HG02798 (cell line): ENCODE measurements around the gene NXPH3.

ENCODE experiments used
- ATAC-seq: cut with Tn5 transposase; IDR thresholded peaks from one replicate; pipeline ENCODE4 v1.9.1; 2021; ENCODE audit warnings: mild to moderate bottlenecking; ENCODE audit not compliant: unreplicated experiment, poor library complexity

The NXPH3 gene

GRCh38 chr17:49574323-49574781, 1.3 kb upstream of the NXPH3 start:
- no peak for ATAC-seq

GRCh38 chr17:49574945-49575678, 559 bp upstream of the NXPH3 start:
- no peak for ATAC-seq

GRCh38 chr17:49576088-49576916, 631 bp downstream of the NXPH3 start:
- ATAC-seq = no peak

- no peak for ATAC-seq
These were observed 1.4 kb downstream of the NXPH3 start for GRCh38 chr17:49576917-49577649.

GRCh38 chr17:49577650-49577934, 1.9 kb downstream of the NXPH3 start:
- no peak for ATAC-seq

- ATAC-seq = no peak
These were observed 2.3 kb downstream of the NXPH3 start for GRCh38 chr17:49577963-49578362.

- no peak for ATAC-seq
These were observed 2.7 kb downstream of the NXPH3 start for GRCh38 chr17:49578414-49578813.

- no peak for ATAC-seq
These were observed 3.4 kb downstream of the NXPH3 start for GRCh38 chr17:49578952-49579500.

- no peak for ATAC-seq
These were observed 3.9 kb downstream of the NXPH3 start for GRCh38 chr17:49579522-49579921.

GRCh38 chr17:49580055-49580721, 4.5 kb downstream of the NXPH3 start:
- no peak for ATAC-seq

GRCh38 chr17:49580981-49581647, 5.4 kb downstream of the NXPH3 start:
- no peak for ATAC-seq

GRCh38 chr17:49581648-49581998, 6.0 kb downstream of the NXPH3 start:
- no peak for ATAC-seq

GRCh38 chr17:49582055-49582722, 6.5 kb downstream of the NXPH3 start:
- no peak for ATAC-seq

- no peak for ATAC-seq
These were observed 7.1 kb downstream of the NXPH3 start for GRCh38 chr17:49582789-49583188.

- ATAC-seq = no peak
These were observed 7.6 kb downstream of the NXPH3 start for GRCh38 chr17:49583226-49583625.

GRCh38 chr17:49583889-49584288, 8.2 kb downstream of the NXPH3 start:
- no peak for ATAC-seq

- no peak for ATAC-seq
These were observed 9.9 kb downstream of the NXPH3 start for GRCh38 chr17:49585422-49586027.

GRCh38 chr17:49587366-49588073, 11.8 kb downstream of the NXPH3 start:
- ATAC-seq = no peak
